Stimulated activated naive CD4-positive, alpha-beta T cell (primary cell): Measurements from ENCODE around the gene INS.
"Not testable (repeated sequence)": the region's sequence is repeated elsewhere in the genome, so short reads cannot be mapped to it uniquely, and the experiment has no call there.

Source experiments
- DNase-seq, 6 experiments: peaks; one replicate each; lab custom pipeline; 2025; lab: John Stamatoyannopoulos, UW

INS gene

GRCh38 chr11:2180789-2181370 lies 19.9 kb upstream of the INS start:
- DNase-seq: no peak

GRCh38 chr11:2180347-2180746 lies 19.3 kb upstream of the INS start:
- no peak for DNase-seq

GRCh38 chr11:2179516-2179915 lies 18.5 kb upstream of the INS start:
- DNase-seq: no peak

- no peak for DNase-seq
These were observed 18.0 kb upstream of the INS start for GRCh38 chr11:2178906-2179494.

GRCh38 chr11:2178055-2178773 lies 17.2 kb upstream of the INS start:
- not testable (repeated sequence) for DNase-seq

- DNase-seq: no peak
These were observed 16.1 kb upstream of the INS start for GRCh38 chr11:2177076-2177475.

GRCh38 chr11:2176389-2176900 lies 15.4 kb upstream of the INS start:
- DNase-seq: no peak

GRCh38 chr11:2175659-2176058 lies 14.7 kb upstream of the INS start:
- no peak for DNase-seq

- no peak for DNase-seq
These were observed 13.4 kb upstream of the INS start for GRCh38 chr11:2174361-2174760.

GRCh38 chr11:2173761-2174160 lies 12.8 kb upstream of the INS start:
- no peak for DNase-seq

GRCh38 chr11:2173150-2173693 lies 12.2 kb upstream of the INS start:
- no peak for DNase-seq

GRCh38 chr11:2172676-2173075 lies 11.7 kb upstream of the INS start:
- no peak for DNase-seq

- DNase-seq: no peak
These were observed 10.6 kb upstream of the INS start, which contains the start of gene TH for GRCh38 chr11:2171591-2172003. TH (minus strand) TSS chr11:2171815; CDS start chr11:2171786, 29 bp downstream.

- no peak for DNase-seq
These were observed 8.9 kb upstream of the INS start for GRCh38 chr11:2169626-2170570.

- no peak for DNase-seq
These were observed 8.0 kb upstream of the INS start for GRCh38 chr11:2169005-2169378.

- DNase-seq: no peak
These were observed 7.4 kb upstream of the INS start for GRCh38 chr11:2168286-2169004.

GRCh38 chr11:2167141-2168045 lies 6.4 kb upstream of the INS start:
- DNase-seq: no peak

GRCh38 chr11:2166091-2166851 lies 5.3 kb upstream of the INS start:
- DNase-seq: peak in 4 of 6 experiments; percentile 12 to 40 (median 23)

GRCh38 chr11:2165571-2165970 lies 4.6 kb upstream of the INS start:
- DNase-seq: no peak
